ENCODE data around the gene HHIPL2.
A peak's percentile ranks its signal among the peaks of the same experiment; 100 is the strongest.

HHIPL2 gene

GRCh38 chr1:222547944-222548671 lies at the start of gene HHIPL2:
TSS of gene HHIPL2 (minus strand) at chr1:222548104. CDS start at chr1:222548044, 60 bp downstream.
- no peak within 1 kb of the TSS for H3K4me3 ChIP-seq (ENCODE audit: low read depth, low read length)
- H3K27ac ChIP-seq (ENCODE audit: low read depth, low read length) = peak within 1 kb of the TSS; percentile 66
- no peaks in the 10 kb centered on the region for H3K9me3 ChIP-seq (ENCODE audit: control insufficient read depth, insufficient read depth, low read length)
- H3K9ac ChIP-seq (ENCODE audit: low read depth, low read length) = no peak within 1 kb of the TSS
- peaks cover 12% of the 10 kb centered on the region; the same call in 1 of the 2 replicates for H3K4me1 ChIP-seq (ENCODE audit: control insufficient read depth, insufficient read depth, low read length)
- no peaks in the 10 kb centered on the region for H3K36me3 ChIP-seq (ENCODE audit: control insufficient read depth, insufficient read depth, low read length)
- H3K27me3 ChIP-seq (ENCODE audit: control insufficient read depth, insufficient read depth, low read length) = no peaks in the 10 kb centered on the region

- Histone ChIP-seq H3K4me3 (ENCODE audit: low read depth, low read length) (no peak overlapping the region), H3K9ac (ENCODE audit: low read depth, low read length) (no peak overlapping the region), H3K27me3 (ENCODE audit: control insufficient read depth, insufficient read depth, low read length) (no peaks in the 10 kb centered on the region), H3K27ac (ENCODE audit: low read depth, low read length) (no peak overlapping the region), H3K4me1 (ENCODE audit: control insufficient read depth, insufficient read depth, low read length) (no peaks in the 10 kb centered on the region), H3K9me3 (ENCODE audit: control insufficient read depth, insufficient read depth, low read length) (no peaks in the 10 kb centered on the region), H3K36me3 (ENCODE audit: control insufficient read depth, insufficient read depth, low read length) (no peaks in the 10 kb centered on the region)
Measured at GRCh38 chr1:222596696-222597095, 48.8 kb upstream of the HHIPL2 start.

GRCh38 chr1:222594789-222595188 lies 46.9 kb upstream of the HHIPL2 start:
- H3K4me1 ChIP-seq (ENCODE audit: control insufficient read depth, insufficient read depth, low read length) = no peaks in the 10 kb centered on the region
- no peak overlapping the region for H3K9ac ChIP-seq (ENCODE audit: low read depth, low read length)
- no peak overlapping the region for H3K4me3 ChIP-seq (ENCODE audit: low read depth, low read length)
- no peaks in the 10 kb centered on the region for H3K27me3 ChIP-seq (ENCODE audit: control insufficient read depth, insufficient read depth, low read length)
- H3K36me3 ChIP-seq (ENCODE audit: control insufficient read depth, insufficient read depth, low read length) = no peaks in the 10 kb centered on the region
- H3K27ac ChIP-seq (ENCODE audit: low read depth, low read length) = no peak overlapping the region
- H3K9me3 ChIP-seq (ENCODE audit: control insufficient read depth, insufficient read depth, low read length) = no peaks in the 10 kb centered on the region

- Histone ChIP-seq H3K9me3 (ENCODE audit: control insufficient read depth, insufficient read depth, low read length) (no peaks in the 10 kb centered on the region), H3K9ac (ENCODE audit: low read depth, low read length) (no peak overlapping the region), H3K4me3 (ENCODE audit: low read depth, low read length) (no peak overlapping the region), H3K27ac (ENCODE audit: low read depth, low read length) (no peak overlapping the region), H3K4me1 (ENCODE audit: control insufficient read depth, insufficient read depth, low read length) (no peaks in the 10 kb centered on the region), H3K36me3 (ENCODE audit: control insufficient read depth, insufficient read depth, low read length) (peaks cover 10% of the 10 kb centered on the region), H3K27me3 (ENCODE audit: control insufficient read depth, insufficient read depth, low read length) (no peaks in the 10 kb centered on the region)
Measured at GRCh38 chr1:222592171-222592570, 44.3 kb upstream of the HHIPL2 start.

GRCh38 chr1:222589462-222590302 lies 41.8 kb upstream of the HHIPL2 start, which contains the start of gene TAF1A:
TSS of gene TAF1A (minus strand) at chr1:222589933.
- Histone ChIP-seq H3K4me1 (ENCODE audit: control insufficient read depth, insufficient read depth, low read length) (no peaks in the 10 kb centered on the region), H3K9ac (ENCODE audit: low read depth, low read length) (peak within 1 kb of the TSS; percentile 51)

GRCh38 chr1:222588135-222588534 lies 40.2 kb upstream of the HHIPL2 start:
- Histone ChIP-seq H3K4me1 (ENCODE audit: control insufficient read depth, insufficient read depth, low read length) (no peaks in the 10 kb centered on the region), H3K27me3 (ENCODE audit: control insufficient read depth, insufficient read depth, low read length) (no peaks in the 10 kb centered on the region), H3K27ac (ENCODE audit: low read depth, low read length) (no peak overlapping the region), H3K9me3 (ENCODE audit: control insufficient read depth, insufficient read depth, low read length) (no peaks in the 10 kb centered on the region), H3K9ac (ENCODE audit: low read depth, low read length) (no peak overlapping the region), H3K4me3 (ENCODE audit: low read depth, low read length) (peak overlapping the region; percentile 79), H3K36me3 (ENCODE audit: control insufficient read depth, insufficient read depth, low read length) (peaks cover 44% of the 10 kb centered on the region)

More at GRCh38 chr1:222589462-222590302, 41.8 kb upstream of the HHIPL2 start, which contains the start of gene TAF1A:
- H3K36me3 ChIP-seq (ENCODE audit: control insufficient read depth, insufficient read depth, low read length) = peaks cover 31% of the 10 kb centered on the region
- H3K4me3 ChIP-seq (ENCODE audit: low read depth, low read length) = peak within 1 kb of the TSS; percentile 79
- H3K9me3 ChIP-seq (ENCODE audit: control insufficient read depth, insufficient read depth, low read length) = no peaks in the 10 kb centered on the region
- peak within 1 kb of the TSS; percentile 88 for H3K27ac ChIP-seq (ENCODE audit: low read depth, low read length)
- H3K27me3 ChIP-seq (ENCODE audit: control insufficient read depth, insufficient read depth, low read length) = no peaks in the 10 kb centered on the region

GRCh38 chr1:222586842-222587241 lies 38.9 kb upstream of the HHIPL2 start:
- H3K9me3 ChIP-seq (ENCODE audit: control insufficient read depth, insufficient read depth, low read length) = no peaks in the 10 kb centered on the region
- H3K9ac ChIP-seq (ENCODE audit: low read depth, low read length) = no peak overlapping the region
- no peak overlapping the region for H3K4me3 ChIP-seq (ENCODE audit: low read depth, low read length)
- H3K27me3 ChIP-seq (ENCODE audit: control insufficient read depth, insufficient read depth, low read length) = no peaks in the 10 kb centered on the region
- peaks cover 57% of the 10 kb centered on the region for H3K36me3 ChIP-seq (ENCODE audit: control insufficient read depth, insufficient read depth, low read length)
- H3K27ac ChIP-seq (ENCODE audit: low read depth, low read length) = no peak overlapping the region
- no peaks in the 10 kb centered on the region for H3K4me1 ChIP-seq (ENCODE audit: control insufficient read depth, insufficient read depth, low read length)

GRCh38 chr1:222583079-222583478 lies 35.2 kb upstream of the HHIPL2 start:
- Histone ChIP-seq H3K9ac (ENCODE audit: low read depth, low read length) (no peak overlapping the region), H3K4me3 (ENCODE audit: low read depth, low read length) (no peak overlapping the region), H3K9me3 (ENCODE audit: control insufficient read depth, insufficient read depth, low read length) (no peaks in the 10 kb centered on the region), H3K36me3 (ENCODE audit: control insufficient read depth, insufficient read depth, low read length) (peaks cover 80% of the 10 kb centered on the region), H3K4me1 (ENCODE audit: control insufficient read depth, insufficient read depth, low read length) (no peaks in the 10 kb centered on the region), H3K27me3 (ENCODE audit: control insufficient read depth, insufficient read depth, low read length) (no peaks in the 10 kb centered on the region), H3K27ac (ENCODE audit: low read depth, low read length) (no peak overlapping the region)

GRCh38 chr1:222582099-222582774 lies 34.3 kb upstream of the HHIPL2 start:
- H3K9ac ChIP-seq (ENCODE audit: low read depth, low read length) = no peak overlapping the region
- H3K9me3 ChIP-seq (ENCODE audit: control insufficient read depth, insufficient read depth, low read length) = no peaks in the 10 kb centered on the region
- H3K4me1 ChIP-seq (ENCODE audit: control insufficient read depth, insufficient read depth, low read length) = no peaks in the 10 kb centered on the region
- H3K4me3 ChIP-seq (ENCODE audit: low read depth, low read length) = no peak overlapping the region
- H3K27me3 ChIP-seq (ENCODE audit: control insufficient read depth, insufficient read depth, low read length) = no peaks in the 10 kb centered on the region
- peaks cover 79% of the 10 kb centered on the region for H3K36me3 ChIP-seq (ENCODE audit: control insufficient read depth, insufficient read depth, low read length)
- H3K27ac ChIP-seq (ENCODE audit: low read depth, low read length) = no peak overlapping the region

GRCh38 chr1:222579316-222579715 lies 31.4 kb upstream of the HHIPL2 start:
- peaks cover 83% of the 10 kb centered on the region for H3K36me3 ChIP-seq (ENCODE audit: control insufficient read depth, insufficient read depth, low read length)
- no peak overlapping the region for H3K4me3 ChIP-seq (ENCODE audit: low read depth, low read length)
- no peaks in the 10 kb centered on the region for H3K4me1 ChIP-seq (ENCODE audit: control insufficient read depth, insufficient read depth, low read length)
- H3K27me3 ChIP-seq (ENCODE audit: control insufficient read depth, insufficient read depth, low read length) = no peaks in the 10 kb centered on the region
- H3K27ac ChIP-seq (ENCODE audit: low read depth, low read length) = no peak overlapping the region
- H3K9ac ChIP-seq (ENCODE audit: low read depth, low read length) = no peak overlapping the region
- H3K9me3 ChIP-seq (ENCODE audit: control insufficient read depth, insufficient read depth, low read length) = no peaks in the 10 kb centered on the region

All from HUES48 (cell line).